ENCODE results near the gene RAPGEF6. TPM values are rescaled to one million over a fixed set of nuclear protein-coding genes. Genes with fewer than 3 reads are reported as not detected.

RAPGEF6 gene
- polyA plus RNA-seq, 6 donors from 2014 or later: 15.3 to 28.3 (median 23.3) TPM

DNA sequence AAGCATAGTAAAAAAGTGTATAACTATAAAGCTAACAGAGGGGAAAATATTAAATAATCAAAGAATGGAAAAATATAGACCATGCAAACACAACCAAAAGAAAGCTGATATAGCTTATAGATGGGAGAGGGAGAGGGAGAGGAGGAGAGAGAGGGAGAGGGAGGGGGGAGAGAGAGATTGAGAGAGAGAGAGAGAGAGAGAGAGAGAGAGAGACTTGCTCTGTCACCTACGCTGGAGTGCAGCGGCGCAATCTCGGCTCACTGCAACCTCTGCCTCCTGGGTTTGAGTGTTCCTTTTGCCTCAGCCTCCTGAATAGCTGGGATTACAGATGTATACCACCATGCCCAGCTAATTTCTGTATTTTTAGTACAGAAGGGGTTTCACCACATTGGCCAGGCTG lies 110.6 kb downstream of the RAPGEF6 start:
- H3K27ac Mint-ChIP-seq: no peak overlapping the region
- H3K36me3 Mint-ChIP-seq: peaks cover 0 to 10% of the 10 kb centered on the region in 2 donors
- DNase-seq: no peak
- no peak overlapping the region for H3K4me3 Mint-ChIP-seq
- no peaks in the 10 kb centered on the region for H3K27me3 Mint-ChIP-seq
- ATAC-seq (ENCODE audit: low read depth in 2 of 2): no peak
- H3K9me3 Mint-ChIP-seq: no peaks in the 10 kb centered on the region
- peaks cover 30 to 38% (median 34%) of the 10 kb centered on the region in 3 donors for H3K4me1 Mint-ChIP-seq

DNA sequence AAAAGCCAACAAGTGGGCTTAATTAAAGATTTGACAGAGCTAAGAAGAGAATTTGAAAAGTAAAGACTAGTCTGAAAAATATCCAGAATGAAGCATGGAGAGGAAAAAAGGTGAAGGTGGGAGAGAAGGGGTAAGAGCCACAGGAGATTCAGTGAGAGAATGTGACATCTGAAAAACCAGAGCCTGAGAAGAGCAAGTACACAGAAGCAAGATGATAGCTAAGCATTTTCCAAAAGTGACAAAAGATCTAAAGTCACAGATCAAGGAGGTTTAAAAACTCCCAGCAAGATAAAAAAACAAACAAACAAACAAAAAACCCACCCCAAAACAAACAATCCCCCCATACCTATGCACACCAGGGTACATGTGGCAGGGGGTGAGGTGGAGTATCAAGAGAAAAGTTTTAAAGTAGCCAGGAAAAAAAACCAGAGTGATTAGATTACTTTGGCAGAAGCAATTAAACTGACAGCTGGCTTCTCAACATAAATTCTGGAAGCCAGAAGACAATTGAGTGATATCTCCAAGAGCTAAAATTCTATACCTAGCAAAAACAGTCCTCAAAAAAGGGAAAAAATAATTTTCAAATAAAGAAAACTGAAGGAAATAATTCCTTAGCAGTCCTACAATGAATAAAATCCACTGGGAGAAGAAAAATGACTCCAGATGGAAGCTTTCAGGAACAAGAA lies 111.4 kb downstream of the RAPGEF6 start:
- no peak for ATAC-seq (ENCODE audit: low read depth in 2 of 2)
- Mint-ChIP-seq H3K27ac (peak overlapping the region in 3 of 6 donors; percentile 35 to 69 (median 38)), H3K36me3 (peaks cover 0 to 10% of the 10 kb centered on the region in 2 donors), H3K4me3 (no peak overlapping the region), H3K4me1 (peaks cover 26 to 30% (median 27%) of the 10 kb centered on the region in 3 donors), H3K27me3 (no peaks in the 10 kb centered on the region), H3K9me3 (no peaks in the 10 kb centered on the region)
- no peak for DNase-seq

DNA sequence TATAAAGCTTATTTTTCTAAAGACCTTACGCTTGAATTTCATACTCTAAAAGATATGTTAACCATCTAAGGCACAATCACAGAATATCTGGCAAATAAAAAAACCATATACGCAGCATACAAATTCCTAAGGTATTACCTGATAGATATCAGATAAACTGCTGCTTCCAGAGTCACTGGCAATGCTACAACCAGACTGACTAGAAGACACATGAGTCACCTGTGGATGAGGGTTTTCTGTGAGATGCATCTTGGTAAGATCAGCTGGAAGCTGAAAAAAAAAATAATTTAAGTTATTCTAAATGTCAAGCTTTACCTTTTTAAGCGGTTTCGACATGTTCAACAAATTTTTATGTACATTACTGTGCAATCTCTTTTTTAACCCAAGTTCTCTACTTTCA lies 113.8 kb downstream of the RAPGEF6 start:
- H3K4me3 Mint-ChIP-seq: no peak overlapping the region

DNA sequence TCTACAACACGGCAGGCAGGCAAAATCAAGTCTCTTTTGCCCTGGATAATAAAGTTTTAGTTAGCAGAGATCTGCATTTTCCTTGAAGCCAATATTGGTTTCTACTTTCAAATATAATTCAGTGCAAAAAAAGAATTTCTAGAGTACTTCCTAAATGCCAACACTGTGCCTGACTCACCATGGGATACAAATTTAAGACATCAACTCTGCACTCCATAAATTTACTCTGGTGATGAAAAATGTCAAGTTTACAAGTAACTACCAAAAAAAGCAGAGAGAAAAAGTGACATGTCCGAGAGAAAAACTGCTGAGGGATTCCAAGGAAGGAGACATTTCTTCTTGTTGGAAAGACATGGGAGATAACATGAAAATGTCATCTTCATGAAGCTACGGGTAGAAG lies 119.7 kb downstream of the RAPGEF6 start:
- DNase-seq (no peak), ATAC-seq (ENCODE audit: low read depth in 2 of 2) (no peak)
- peak overlapping the region; percentile 3 to 88 (median 44) for H3K27ac Mint-ChIP-seq
- H3K27me3 Mint-ChIP-seq: no peaks in the 10 kb centered on the region
- H3K4me1 Mint-ChIP-seq: peaks cover 16 to 32% (median 22%) of the 10 kb centered on the region in 3 donors
- H3K9me3 Mint-ChIP-seq: no peaks in the 10 kb centered on the region
- peaks cover 11 to 14% of the 10 kb centered on the region in 2 donors for H3K36me3 Mint-ChIP-seq
- H3K4me3 Mint-ChIP-seq: peak overlapping the region in 4 of 8 donors; percentile 37 to 62 (median 58)

More for the DNA sequence above, 113.8 kb downstream of the RAPGEF6 start:
- Mint-ChIP-seq H3K27me3 (no peaks in the 10 kb centered on the region), H3K27ac (no peak overlapping the region), H3K4me1 (peaks cover 12 to 24% (median 13%) of the 10 kb centered on the region in 3 donors), H3K36me3 (peaks cover 0 to 12% of the 10 kb centered on the region in 2 donors), H3K9me3 (no peaks in the 10 kb centered on the region)
- DNase-seq (no peak), ATAC-seq (ENCODE audit: low read depth in 2 of 2) (no peak)

DNA sequence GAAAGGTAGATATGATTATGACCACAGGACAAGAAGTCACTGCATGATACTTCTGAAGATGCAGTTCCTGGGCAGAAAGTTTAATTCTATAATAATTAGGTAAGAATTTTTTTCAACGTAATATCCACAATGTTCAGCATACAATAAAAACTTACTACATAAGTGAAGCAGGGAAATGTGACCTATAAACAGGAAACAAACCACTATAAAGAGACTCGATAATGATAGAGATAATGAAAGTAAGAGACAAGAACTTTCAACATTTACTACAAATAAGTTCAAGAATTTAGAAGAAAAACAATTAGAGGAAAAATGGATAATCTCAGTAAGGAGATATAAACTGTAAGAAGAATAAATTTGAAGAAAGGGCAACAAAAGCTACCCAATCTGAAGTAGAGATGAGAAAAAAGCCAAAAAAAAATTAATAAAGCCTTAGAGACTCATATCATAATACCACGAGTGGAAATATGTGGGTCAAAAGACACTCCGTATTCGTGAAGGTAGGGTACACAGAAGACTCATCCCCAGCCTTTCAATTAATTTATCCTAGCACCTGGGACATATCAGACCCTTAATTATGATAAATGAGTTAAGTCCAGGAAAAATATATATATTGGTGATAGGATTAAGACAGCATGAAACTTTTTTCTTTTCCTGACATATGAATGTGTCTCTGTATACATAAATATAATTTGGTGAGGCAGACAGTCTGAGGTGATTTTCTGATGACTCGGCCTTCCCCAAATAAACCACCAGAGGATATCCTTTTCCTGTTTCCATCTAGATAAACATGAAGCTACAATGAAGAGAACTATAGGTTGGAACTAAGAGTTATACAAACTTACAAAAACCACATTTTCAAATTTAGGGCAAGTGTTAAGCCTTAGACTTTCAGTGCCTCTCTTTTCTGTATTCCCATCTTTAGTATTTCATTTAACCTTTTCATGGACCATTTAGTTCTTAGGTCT lies 120.4 kb downstream of the RAPGEF6 start:
- Mint-ChIP-seq H3K27ac (peak overlapping the region; percentile 29 to 93 (median 72)), H3K36me3 (peaks cover 16 to 18% of the 10 kb centered on the region in 2 donors), H3K4me3 (peak overlapping the region; percentile 12 to 80 (median 34)), H3K4me1 (peaks cover 16 to 34% (median 22%) of the 10 kb centered on the region in 3 donors), H3K9me3 (no peaks in the 10 kb centered on the region), H3K27me3 (no peaks in the 10 kb centered on the region)
- ATAC-seq (ENCODE audit: low read depth in 2 of 2) (peak; percentile 84 to 87), DNase-seq (peak; percentile 6)

DNA sequence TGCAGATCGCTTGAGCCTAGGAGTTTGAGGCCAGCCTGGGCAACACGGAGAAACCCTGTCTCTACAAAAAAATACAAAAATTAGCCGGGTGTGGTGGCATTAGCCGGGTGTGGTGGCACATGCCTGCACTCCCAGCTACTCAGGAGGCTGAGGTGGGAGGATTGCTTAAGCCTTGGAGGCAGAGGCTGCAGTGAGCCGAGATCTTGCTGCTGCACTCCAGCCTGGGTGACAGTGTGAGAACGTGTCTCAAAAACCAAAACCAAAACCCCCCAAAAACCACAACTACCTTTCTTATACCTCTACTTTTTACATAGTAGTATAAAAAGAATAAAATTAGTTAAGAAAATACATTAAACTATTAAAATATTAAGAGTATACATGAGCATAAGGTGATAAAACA lies 121.2 kb downstream of the RAPGEF6 start:
- DNase-seq (no peak), ATAC-seq (ENCODE audit: low read depth in 2 of 2) (no peak)
- Mint-ChIP-seq H3K9me3 (no peaks in the 10 kb centered on the region), H3K4me3 (peak overlapping the region in 2 of 8 donors; percentile 44 to 75), H3K27me3 (no peaks in the 10 kb centered on the region), H3K4me1 (peaks cover 16 to 34% (median 22%) of the 10 kb centered on the region in 3 donors), H3K36me3 (peaks cover 16 to 18% of the 10 kb centered on the region in 2 donors), H3K27ac (no peak overlapping the region)

DNA sequence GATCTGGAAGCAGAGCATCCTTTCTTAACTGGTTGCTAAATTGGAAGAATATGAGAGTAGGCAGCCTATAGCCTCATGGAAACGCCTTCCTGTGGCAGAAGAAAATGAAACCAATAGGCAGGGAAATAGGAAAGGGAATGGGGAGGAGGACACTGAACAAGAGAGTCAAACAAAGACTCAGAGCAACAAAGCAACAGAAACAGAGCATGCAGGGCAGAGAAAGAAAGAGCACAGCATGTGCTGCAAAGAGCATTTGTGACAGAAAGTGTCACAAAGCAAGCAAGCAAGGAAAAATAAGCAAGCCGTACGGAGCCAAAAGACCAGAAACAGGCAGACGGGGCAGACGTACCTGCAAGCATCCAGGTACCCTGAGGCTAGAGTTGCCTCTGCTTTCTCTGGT lies 123.1 kb downstream of the RAPGEF6 start:
- H3K9me3 Mint-ChIP-seq: no peaks in the 10 kb centered on the region
- H3K4me3 Mint-ChIP-seq: no peak overlapping the region
- H3K36me3 Mint-ChIP-seq: peaks cover 16 to 22% of the 10 kb centered on the region in 2 donors

DNA sequence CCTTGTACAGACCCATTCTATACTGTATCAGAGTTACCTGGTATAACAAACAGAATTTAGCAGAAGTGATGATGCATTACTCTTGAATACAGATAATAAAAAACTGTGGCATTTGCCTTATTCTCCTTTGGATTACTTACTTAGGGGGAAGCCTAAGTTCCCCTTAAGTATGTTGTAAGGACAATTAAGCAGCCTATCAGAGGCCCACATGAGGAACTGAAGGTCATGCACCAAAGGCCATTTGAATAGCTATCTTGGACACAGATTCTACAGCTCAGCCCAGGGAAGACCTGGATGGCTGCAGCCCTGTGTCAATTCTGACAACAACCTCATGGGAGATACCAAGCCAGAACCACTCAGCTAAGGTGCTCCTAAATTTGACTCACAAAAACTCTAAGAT lies 125.2 kb downstream of the RAPGEF6 start:
- Mint-ChIP-seq H3K9me3 (no peaks in the 10 kb centered on the region), H3K27ac (no peak overlapping the region), H3K4me3 (no peak overlapping the region), H3K36me3 (peaks cover 9 to 16% of the 10 kb centered on the region in 2 donors), H3K27me3 (no peaks in the 10 kb centered on the region), H3K4me1 (peaks cover 9 to 25% (median 21%) of the 10 kb centered on the region in 3 donors)
- DNase-seq: no peak
- no peak for ATAC-seq (ENCODE audit: low read depth in 2 of 2)

More for the DNA sequence above, 123.1 kb downstream of the RAPGEF6 start:
- peaks cover 19 to 31% (median 22%) of the 10 kb centered on the region in 3 donors for H3K4me1 Mint-ChIP-seq
- H3K27me3 Mint-ChIP-seq: no peaks in the 10 kb centered on the region
- peak overlapping the region in 2 of 6 donors; percentile 7 to 20 for H3K27ac Mint-ChIP-seq
- ATAC-seq (ENCODE audit: low read depth in 2 of 2) (no peak), DNase-seq (no peak)

DNA sequence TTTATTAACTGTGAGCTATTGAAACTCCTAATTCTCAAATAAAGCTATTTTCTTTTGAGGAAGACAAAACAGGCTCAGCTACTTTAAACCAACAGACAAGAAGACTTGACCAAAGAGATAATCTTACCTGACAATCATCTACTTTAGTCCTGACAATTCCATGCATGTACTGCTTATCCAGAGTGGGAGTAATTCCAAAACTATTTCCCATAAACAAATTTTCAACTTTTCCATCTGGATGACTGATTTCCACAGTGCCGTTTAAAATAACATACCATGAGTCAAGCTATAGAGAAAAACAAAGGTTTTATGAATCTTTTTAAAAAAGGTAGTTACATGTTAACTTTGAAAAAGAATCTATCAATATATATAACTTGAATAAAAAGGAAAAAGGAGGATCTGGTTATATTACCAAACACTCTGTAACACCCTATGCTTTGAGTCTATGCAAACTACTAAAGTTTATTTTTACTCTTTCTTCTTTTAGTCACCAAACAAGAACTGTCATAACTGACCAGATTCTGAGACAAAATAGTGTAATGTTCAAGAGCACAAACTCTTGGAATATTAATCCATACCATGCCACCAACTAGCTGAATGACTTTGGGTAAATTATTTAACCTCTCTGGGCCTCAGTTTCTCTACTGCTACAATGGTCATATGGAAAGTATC lies 129.7 kb downstream of the RAPGEF6 start:
- Mint-ChIP-seq H3K36me3 (peaks cover 13 to 18% of the 10 kb centered on the region in 2 donors), H3K9me3 (no peaks in the 10 kb centered on the region), H3K27me3 (no peaks in the 10 kb centered on the region), H3K27ac (peak overlapping the region; percentile 71 to 94 (median 90)), H3K4me1 (peaks cover 7 to 22% (median 19%) of the 10 kb centered on the region in 3 donors), H3K4me3 (peak overlapping the region in 5 of 8 donors; percentile 1 to 76 (median 22))
- DNase-seq: no peak
- ATAC-seq (ENCODE audit: low read depth in 2 of 2): no peak

DNA sequence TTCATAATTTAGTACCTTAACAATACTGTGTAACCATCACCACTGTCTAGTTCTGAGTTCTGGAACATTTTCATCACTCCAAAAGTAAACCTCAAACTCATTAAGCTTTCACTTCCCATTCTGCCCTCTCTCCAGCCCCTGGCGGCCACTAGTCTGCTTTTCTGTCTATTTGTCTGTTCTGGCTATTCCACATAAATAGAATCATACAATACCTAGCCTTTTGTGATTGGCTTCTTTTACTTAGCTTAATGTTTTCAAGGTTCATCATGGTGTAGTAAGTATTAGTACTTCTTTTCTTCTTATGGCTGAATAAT lies 138.7 kb downstream of the RAPGEF6 start:
- peaks cover 29 to 44% of the 10 kb centered on the region in 2 donors for H3K36me3 Mint-ChIP-seq
- peaks cover 0 to 11% (median 9%) of the 10 kb centered on the region in 3 donors for H3K4me1 Mint-ChIP-seq
- H3K4me3 Mint-ChIP-seq: peak overlapping the region in 1 of 8 donors; percentile 52
- DNase-seq: peak; percentile 5
- H3K27me3 Mint-ChIP-seq: no peaks in the 10 kb centered on the region
- ATAC-seq (ENCODE audit: low read depth in 2 of 2): peak; percentile 67 to 77
- peak overlapping the region in 1 of 6 donors; percentile 80 for H3K27ac Mint-ChIP-seq
- no peaks in the 10 kb centered on the region for H3K9me3 Mint-ChIP-seq

DNA sequence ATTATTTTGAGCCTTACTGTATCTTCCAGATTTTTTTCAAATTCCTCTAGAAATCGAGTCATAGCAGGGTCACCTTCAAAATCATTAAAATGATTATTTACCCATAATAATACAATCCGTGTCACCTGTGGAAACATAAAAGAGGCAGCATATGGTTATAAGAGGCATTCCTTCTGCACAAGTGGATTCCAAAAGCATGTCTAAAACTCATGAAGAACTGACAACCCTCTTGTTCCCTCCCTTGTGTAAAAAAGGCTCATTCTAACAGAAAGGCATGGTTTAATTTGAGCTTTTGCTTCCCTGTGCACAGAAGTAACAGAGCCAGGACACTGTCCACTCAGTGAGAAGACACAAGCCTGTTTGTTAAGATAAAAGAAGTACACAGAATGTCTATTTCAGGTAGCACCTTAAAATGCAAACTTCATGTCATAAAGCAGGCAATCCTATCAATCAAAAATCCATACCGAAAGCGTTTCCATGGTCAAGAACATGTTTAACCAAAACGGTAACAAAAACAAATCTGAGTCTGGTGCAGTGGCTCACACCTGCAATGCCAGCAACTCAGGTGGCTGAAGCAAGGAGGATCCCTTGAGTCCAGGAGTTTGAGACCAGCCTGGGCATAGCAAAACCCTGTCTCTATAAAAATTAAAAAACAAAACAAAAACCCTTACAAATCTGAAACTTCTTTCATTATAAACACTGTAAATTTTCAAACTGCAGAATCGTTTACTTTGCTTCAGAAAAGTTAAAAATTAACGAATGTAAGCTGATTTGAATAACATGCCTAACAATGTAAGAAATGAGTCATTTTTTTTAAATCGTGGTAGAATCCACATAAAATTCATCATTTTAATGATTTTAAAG lies 139.3 kb downstream of the RAPGEF6 start:
- ATAC-seq (ENCODE audit: low read depth in 2 of 2): no peak
- Mint-ChIP-seq H3K4me1 (peaks cover 0 to 11% (median 9%) of the 10 kb centered on the region in 3 donors), H3K27ac (no peak overlapping the region), H3K27me3 (no peaks in the 10 kb centered on the region), H3K9me3 (no peaks in the 10 kb centered on the region), H3K4me3 (peak overlapping the region in 1 of 8 donors; percentile 52), H3K36me3 (peaks cover 29 to 47% of the 10 kb centered on the region in 2 donors)
- DNase-seq: no peak

DNA sequence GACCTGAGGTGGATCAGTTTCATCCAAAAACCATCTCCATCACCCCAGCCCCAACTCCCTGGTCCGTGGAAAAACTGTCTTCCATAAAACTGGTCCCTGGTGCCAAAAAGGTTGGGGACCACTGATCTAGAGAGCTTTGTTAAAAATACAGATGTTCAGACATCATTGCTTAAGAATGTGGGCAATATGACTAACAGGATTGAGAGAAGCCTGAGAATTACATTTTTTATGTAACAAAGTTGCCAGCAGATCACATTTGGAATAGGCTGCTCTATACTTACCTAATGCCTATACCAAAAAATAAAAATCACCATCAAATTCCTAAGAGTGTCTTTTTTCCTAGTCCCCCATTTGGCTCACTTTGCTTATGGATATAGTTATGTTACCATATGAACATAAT lies 143.3 kb downstream of the RAPGEF6 start:
- no peak for ATAC-seq (ENCODE audit: low read depth in 2 of 2)
- Mint-ChIP-seq H3K4me3 (no peak overlapping the region), H3K4me1 (peaks cover 9 to 16% (median 10%) of the 10 kb centered on the region in 3 donors), H3K27ac (no peak overlapping the region), H3K27me3 (no peaks in the 10 kb centered on the region), H3K9me3 (peaks cover 0 to 4% (median 0%) of the 10 kb centered on the region in 7 donors), H3K36me3 (peaks cover 33 to 51% of the 10 kb centered on the region in 2 donors)
- no peak for DNase-seq
